HepG2 (cell line): ENCODE data around the gene CDH23. TPM values are rescaled to one million over a fixed set of nuclear protein-coding genes. Genes with fewer than 3 reads are reported as not detected.

ENCODE experiments used
- ATAC-seq: fragments of 200-7000 bp; cut with Tn5 transposase; 3 replicates; pipeline ENCODE4 v1.9.1; 2020; ENCODE audit warnings: mild to moderate bottlenecking, moderate library complexity
- BruUV-seq: library from RNA; stranded (reverse); fragments of 400-500 nt; replicated peaks from 2 replicates; lab custom pipeline; 2021; lab: Mats Ljungman, UMichigan
- CTCF ChIA-PET: fragments of 300-600 bp; formaldehyde crosslinking; extraction: SDS; loops from one replicate; lab custom pipeline; 2021; ENCODE audit warnings: low total read pairs, inconsistent platforms, low intra/inter-chr PET ratio; lab: Yijun Ruan, JAX
- POLR2A ChIA-PET: fragments of 350-600 bp; sonication (Branson Sonifier 250); formaldehyde crosslinking; loops from one replicate; lab custom pipeline; 2020; ENCODE audit warnings: antibody characterized with exemption, inconsistent platforms; lab: Yijun Ruan, JAX
- DNase-seq: peaks from one replicate; pipeline ENCODE4 v3.0.0-alpha.2; 2015; ENCODE audit warnings: low spot score
- FAIRE-seq: peaks from 3 replicates; lab custom pipeline; 2011; peaks lifted over from hg19 to GRCh38; lab: Jason Lieb, UNC
- H2AFZ ChIP-seq: one replicate; pipeline ENCODE4 v1.6.1; 2011; ENCODE audit warnings: low read length, inconsistent platforms
- H3K27ac ChIP-seq: fragments of 300-600 bp; 3 replicates; pipeline ENCODE4 v1.8.0; 2011; ENCODE audit warnings: mixed run types, mild to moderate bottlenecking, mixed read lengths, low read length, inconsistent platforms; ENCODE audit not compliant: insufficient read depth; ENCODE audit errors: extremely low read length
- H3K27me3 ChIP-seq, 2 experiments: fragments of 200-600 bp in 1 of 2; 2 replicates in 1 of 2; 3 replicates in 1 of 2; pipeline versions ENCODE4 v1.6.0 to v1.8.0; 2011; ENCODE audit warnings: low read length in 2 of 2, mild to moderate bottlenecking in 2 of 2, moderate library complexity in 2 of 2, inconsistent platforms in 1 of 2; ENCODE audit not compliant: insufficient read depth in 2 of 2, control insufficient read depth in 1 of 2
- H3K36me3 ChIP-seq, 2 experiments: fragments of 200-600 bp in 1 of 2; replicated peaks in 1 of 2; 2 replicates in 1 of 2; 3 replicates in 1 of 2; pipeline versions ENCODE4 v1.5.1 to v1.8.0; 2011; ENCODE audit warnings: low read length in 2 of 2, inconsistent platforms in 1 of 2; ENCODE audit not compliant: insufficient read depth in 2 of 2, control insufficient read depth in 1 of 2
- H3K4me1 ChIP-seq: 2 replicates; pipeline ENCODE4 v1.5.1; 2012; ENCODE audit warnings: low read length, inconsistent platforms; ENCODE audit not compliant: insufficient read depth
- H3K4me2 ChIP-seq: 2 replicates; pipeline ENCODE4 v1.6.0; 2011; ENCODE audit warnings: low read depth, low read length, inconsistent platforms
- H3K4me3 ChIP-seq, 3 experiments: fragments of 200-600 bp in 1 of 3; sonication (generic), shearing (Covaris generic) in 1 of 3; replicated peaks in 1 of 3; 2 replicates each; pipeline ENCODE4 v1.5.1; 2011 to 2016; ENCODE audit warnings: low read length in 3 of 3, inconsistent platforms in 2 of 3, low read depth in 2 of 3, mild to moderate bottlenecking in 2 of 3, control low read depth in 1 of 3, mixed read lengths in 1 of 3; ENCODE audit not compliant: insufficient read depth in 1 of 3
- H3K79me2 ChIP-seq: one replicate; pipeline ENCODE4 v1.6.1; 2011; ENCODE audit warnings: low read length, inconsistent platforms; ENCODE audit not compliant: insufficient read depth
- H3K9ac ChIP-seq: 2 replicates; pipeline ENCODE4 v1.6.0; 2011; ENCODE audit warnings: mild to moderate bottlenecking, low read depth, low read length, inconsistent platforms; ENCODE audit not compliant: insufficient read depth
- H3K9me3 ChIP-seq: 2 replicates; pipeline ENCODE4 v1.5.1; 2012; ENCODE audit warnings: mild to moderate bottlenecking, low read length
- H4K20me1 ChIP-seq: 2 replicates; pipeline ENCODE4 v1.6.0; 2011; ENCODE audit warnings: inconsistent platforms, mild to moderate bottlenecking, low read length, moderate library complexity; ENCODE audit not compliant: insufficient read depth
- FOXP1 ChIP-seq, 2 experiments: fragments of 450-650 bp in 1 of 2; IDR thresholded peaks; 2 replicates each; pipeline ENCODE4 v1.6.1; 2017 to 2018; ENCODE audit warnings: antibody characterized with exemption in 1 of 2
- HNRNPK ChIP-seq: fragments of 200-400 bp; formaldehyde crosslinking; IDR thresholded peaks from 2 replicates; pipeline ENCODE4 v1.6.1; 2018; ENCODE audit warnings: low read length, low read depth, moderate library complexity, mild to moderate bottlenecking; ENCODE audit not compliant: poor library complexity, severe bottlenecking
- MYPOP ChIP-seq: sonication (generic); formaldehyde crosslinking; IDR thresholded peaks from 2 replicates; pipeline ENCODE4 v1.8.1; 2023; ENCODE audit warnings: mild to moderate bottlenecking, moderate library complexity, missing genetic modification reagents
- REXO4 ChIP-seq: sonication (generic); formaldehyde crosslinking; IDR thresholded peaks from 2 replicates; pipeline ENCODE4 v1.8.0; 2022; ENCODE audit warnings: missing genetic modification reagents, mild to moderate bottlenecking, borderline replicate concordance
- ZFP36L2 ChIP-seq: sonication (generic); formaldehyde crosslinking; IDR thresholded peaks from 2 replicates; pipeline ENCODE4 v1.4.0; 2020; ENCODE audit warnings: missing genetic modification reagents
- ZIK1 ChIP-seq: sonication (generic); formaldehyde crosslinking; IDR thresholded peaks from 2 replicates; pipeline ENCODE4 v1.5.0; 2020; ENCODE audit warnings: mild to moderate bottlenecking, low read depth, missing genetic modification reagents, borderline replicate concordance
- ZNF326 ChIP-seq: sonication (generic); formaldehyde crosslinking; IDR thresholded peaks from 2 replicates; pipeline ENCODE4 v1.4.0; 2020; ENCODE audit warnings: missing genetic modification reagents, borderline replicate concordance
- ZNF414 ChIP-seq: sonication (generic); formaldehyde crosslinking; IDR thresholded peaks from 2 replicates; pipeline ENCODE4 v1.5.0; 2020; ENCODE audit warnings: missing genetic modification reagents
- ZNF496 ChIP-seq: sonication (generic); formaldehyde crosslinking; IDR thresholded peaks from 2 replicates; pipeline ENCODE4 v1.8.1; 2023; ENCODE audit warnings: mild to moderate bottlenecking, moderate library complexity, missing genetic modification reagents; ENCODE audit not compliant: insufficient replicate concordance
- ZNF556 ChIP-seq: sonication (generic); formaldehyde crosslinking; IDR thresholded peaks from 2 replicates; pipeline ENCODE4 v1.4.0; 2020; ENCODE audit warnings: mild to moderate bottlenecking, missing genetic modification reagents, borderline replicate concordance
- ZNF557 ChIP-seq: sonication (generic); formaldehyde crosslinking; IDR thresholded peaks from 2 replicates; pipeline ENCODE4 v1.4.0; 2020; ENCODE audit warnings: missing genetic modification reagents
- ZNF572 ChIP-seq: sonication (generic); formaldehyde crosslinking; IDR thresholded peaks from 2 replicates; pipeline ENCODE4 v1.5.1; 2020; ENCODE audit warnings: mild to moderate bottlenecking, missing genetic modification reagents
- ZNF609 ChIP-seq: sonication (generic); formaldehyde crosslinking; IDR thresholded peaks from 2 replicates; pipeline ENCODE4 v1.4.0; 2020; ENCODE audit warnings: mild to moderate bottlenecking, missing genetic modification reagents, borderline replicate concordance
- ZNF7 ChIP-seq: IDR thresholded peaks from 2 replicates; pipeline ENCODE4 v1.6.1; 2016; ENCODE audit warnings: missing biosample characterization, missing genetic modification reagents
- ZNF790 ChIP-seq: sonication (generic); formaldehyde crosslinking; IDR thresholded peaks from 2 replicates; pipeline ENCODE4 v1.8.0; 2022; ENCODE audit warnings: missing genetic modification reagents, mild to moderate bottlenecking, borderline replicate concordance
- ZNF878 ChIP-seq: sonication (generic); formaldehyde crosslinking; IDR thresholded peaks from 2 replicates; pipeline ENCODE4 v1.8.1; 2023; ENCODE audit warnings: mild to moderate bottlenecking, missing genetic modification reagents, moderate library complexity
- WGBS: methylation state at CpG from one replicate; pipeline ENCODE4 v1.1.6; 2017; ENCODE audit warnings: low lambda C conversion rate; 5-methylcytosine and 5-hydroxymethylcytosine counted together
- in situ Hi-C: cut with HindIII; loops from 2 replicates; pipeline ENCODE4 v1.10.0; 2017; ENCODE audit warnings: low pct_unique_long_range_greater_than_20kb; ENCODE audit not compliant: extremely low pct_ligation_motif_present
- intact Hi-C: fragments of 100-400 bp; cut with micrococcal nuclease; formaldehyde crosslinking; loops from one replicate; pipeline ENCODE4 v1.10.0; 2022; ENCODE audit not compliant: unreplicated experiment
- polyA plus RNA-seq, 8 experiments: library from polyadenylated mRNA; depleted of rRNA in 3 of 8; stranded (reverse) in 7 of 8; unstranded in 1 of 8; fragments of >200 nt; fragmentation: Illumina TruSeq in 4 of 8; extraction: Trizol in 4 of 8; gene quantifications; 2 replicates each; pipeline versions ENCODE4 v1.2.1 to v1.2.3, GENCODE V29; 2011 to 2016; ENCODE audit warnings: low read depth in 4 of 8, missing spikeins in 1 of 8, mixed read lengths in 1 of 8; ENCODE audit not compliant: insufficient read depth in 1 of 8
- total RNA-seq, 5 experiments: library from RNA; depleted of rRNA; stranded (reverse); fragments of >200 nt; fragmentation: Illumina TruSeq; extraction: Trizol; gene quantifications; 2 replicates each; pipeline ENCODE4 v1.2.3, GENCODE V29; 2016; ENCODE audit warnings: low read depth in 1 of 5

The CDH23 gene
- total and polyA plus RNA-seq, 2 of the 13 experiments (the other 11 are each of a cell fraction or from before 2014, with no cell fraction given): 0.13 TPM; not detected in 1

GRCh38 chr10:71774916-71775702, 378.4 kb downstream of the CDH23 start (continued):
- TF ChIP-seq ZFP36L2: no peak
- no peak for TF ChIP-seq ZNF790 (CRISPR knock-in tag)
- TF ChIP-seq ZNF326 (CRISPR knock-in tag): no peak
- TF ChIP-seq, all 625 proteins: peak for 0

GRCh38 chr10:71776481-71776925, 379.8 kb downstream of the CDH23 start:
- CTCF ChIA-PET: no interaction called here
- no peak for FAIRE-seq
- BruUV-seq: no TSS peak
- Histone ChIP-seq H3K9ac (no peak overlapping the region), H3K4me3 (no peak overlapping the region), H3K36me3 (no peaks in the 10 kb centered on the region), H3K79me2 (no peaks in the 10 kb centered on the region), H3K4me2 (no peak overlapping the region), H4K20me1 (no peaks in the 10 kb centered on the region), H3K27me3 (peaks cover 3 to 68% of the 10 kb centered on the region in 2 experiments; a peak in 4 of 5 replicates), H3K27ac (no peak overlapping the region), H2AFZ (no peak overlapping the region), H3K4me1 (peaks cover 6% of the 10 kb centered on the region; the same call in 1 of the 2 replicates), H3K9me3 (no peaks in the 10 kb centered on the region)
- no peak for ATAC-seq
- POLR2A ChIA-PET: no interaction called here
- in situ Hi-C loops (no loop called here), intact Hi-C loops (no loop called here)
- DNase-seq: no peak
- 0% methylated on average over 2 of the region's 2 CpGs for whole genome bisulfite sequencing
- no peak for TF ChIP-seq ZNF7 (CRISPR knock-in tag)
- TF ChIP-seq ZIK1 (CRISPR knock-in tag): no peak
- no peak for TF ChIP-seq ZNF496 (CRISPR knock-in tag)
- no peak for TF ChIP-seq HNRNPK
- no peak for TF ChIP-seq FOXP1 (IDR thresholded peaks at IDR 0.05)
- no peak for TF ChIP-seq FOXP1 (CRISPR knock-in tag; IDR thresholded peaks at IDR 0.05)
- no peak for TF ChIP-seq ZNF609
- TF ChIP-seq ZNF557 (CRISPR knock-in tag): no peak
- no peak for TF ChIP-seq ZNF414 (CRISPR knock-in tag)
- TF ChIP-seq MYPOP (CRISPR knock-in tag): no peak
- no peak for TF ChIP-seq ZNF572 (CRISPR knock-in tag)
- no peak for TF ChIP-seq ZNF556
- no peak for TF ChIP-seq ZNF878 (CRISPR knock-in tag)
- TF ChIP-seq REXO4 (CRISPR knock-in tag): no peak
